Measurements from ENCODE around the gene MYPN. TPM values are rescaled to one million over a fixed set of nuclear protein-coding genes. Genes with fewer than 3 reads are reported as not detected.
"Not testable (repeated sequence)": the region's sequence is repeated elsewhere in the genome, so short reads cannot be mapped to it uniquely, and the experiment has no call there.

Gene MYPN
- total RNA-seq, 2 experiments from 2014 or later = not detected

- no peaks in the 10 kb centered on the region for H3K4me1 Mint-ChIP-seq (ENCODE audit: low read depth)
- CTCF ChIA-PET = interaction anchor here (0.5 kb wide), 1 partner anchor 492 kb away, joined by 4 read pairs; no protein-coding TSS in a partner anchor
- DNase-seq = no peak
- H3K27ac Mint-ChIP-seq = no peak overlapping the region
- intact Hi-C loops (cut with micrococcal nuclease) = no loop called here
- H3K4me3 Mint-ChIP-seq = no peak overlapping the region
- H3K27me3 Mint-ChIP-seq (ENCODE audit: low read depth) = peaks cover 33% of the 10 kb centered on the region
- no peaks in the 10 kb centered on the region for H3K9me3 Mint-ChIP-seq
- H3K36me3 Mint-ChIP-seq (ENCODE audit: low read depth) = no peaks in the 10 kb centered on the region
These were observed 79.5 kb downstream of the MYPN start for GRCh38 chr10:68188835-68189234.

DNA sequence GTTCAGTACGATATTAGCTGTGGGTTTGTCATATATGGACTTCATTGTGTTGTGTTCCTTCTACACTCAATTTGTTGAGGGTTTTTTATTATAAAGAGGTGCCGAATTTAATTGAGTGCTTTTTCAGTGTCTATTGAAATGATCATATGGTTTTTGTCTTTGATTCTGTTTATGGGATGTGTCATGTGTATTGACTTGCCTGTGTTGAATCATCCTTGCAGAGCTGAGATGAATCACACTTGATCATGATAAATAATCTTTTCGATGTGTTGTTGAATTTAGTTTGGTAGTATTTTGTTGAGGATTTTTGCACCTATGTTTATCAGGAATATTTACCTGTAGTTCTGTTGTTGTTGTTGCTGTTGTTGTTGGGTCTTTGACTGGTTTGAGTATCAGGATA, 82.8 kb downstream of the MYPN start:
- intact Hi-C loops (cut with micrococcal nuclease) = no loop called here
- no peak overlapping the region for H3K27ac Mint-ChIP-seq
- peaks cover 21% of the 10 kb centered on the region for H3K27me3 Mint-ChIP-seq (ENCODE audit: low read depth)
- H3K36me3 Mint-ChIP-seq (ENCODE audit: low read depth) = no peaks in the 10 kb centered on the region
- H3K4me3 Mint-ChIP-seq = no peak overlapping the region
- H3K9me3 Mint-ChIP-seq = no peaks in the 10 kb centered on the region
- CTCF ChIA-PET = no interaction called here
- no peak for DNase-seq
- no peaks in the 10 kb centered on the region for H3K4me1 Mint-ChIP-seq (ENCODE audit: low read depth)

DNA sequence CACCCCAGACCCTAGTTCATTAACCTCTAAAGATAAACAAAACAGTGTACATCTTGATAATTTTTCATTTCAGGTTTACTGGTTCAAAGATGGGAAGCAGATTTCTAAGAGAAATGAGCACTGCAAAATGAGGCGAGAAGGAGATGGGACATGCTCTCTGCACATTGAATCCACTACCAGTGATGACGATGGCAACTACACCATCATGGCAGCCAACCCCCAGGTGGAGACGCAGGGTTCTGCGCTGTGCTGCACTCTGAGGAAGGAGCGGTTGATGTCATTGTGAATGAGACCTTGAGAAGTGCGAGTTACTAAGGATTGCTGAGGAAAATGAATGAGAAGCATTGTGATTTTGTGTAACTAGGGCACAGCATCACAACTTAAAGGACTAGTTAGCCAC, 85.0 kb downstream of the MYPN start:
- CTCF ChIA-PET = no interaction called here

DNA sequence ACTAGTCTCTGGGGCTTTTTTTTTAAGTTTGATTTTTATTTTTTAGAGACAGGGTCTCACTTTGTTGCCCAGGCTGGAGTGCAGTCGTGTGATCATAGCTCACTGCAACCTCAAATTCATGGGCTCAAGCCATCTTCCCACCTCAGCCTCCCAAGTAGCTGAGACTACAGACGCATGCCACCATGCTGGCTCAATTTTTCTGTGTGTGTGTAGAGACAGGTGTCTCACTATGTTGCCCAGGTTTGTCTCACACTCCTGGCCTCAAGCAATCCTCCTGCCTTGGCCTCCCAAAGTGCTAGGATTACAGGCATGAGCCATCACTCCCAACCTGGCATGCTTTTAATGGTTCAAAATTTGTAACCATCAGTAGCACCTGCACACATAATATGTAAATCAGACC, 86.5 kb downstream of the MYPN start:
- H3K27ac Mint-ChIP-seq; intact Hi-C loops (cut with micrococcal nuclease); H3K4me1 Mint-ChIP-seq (ENCODE audit: low read depth); DNase-seq; H3K9me3 Mint-ChIP-seq; H3K36me3 Mint-ChIP-seq (ENCODE audit: low read depth); H3K4me3 Mint-ChIP-seq: not testable (repeated sequence)
- CTCF ChIA-PET = interaction anchor here (0.6 kb wide), 1 partner anchor 107 kb away, joined by 4 read pairs; no protein-coding TSS in a partner anchor
- H3K27me3 Mint-ChIP-seq (ENCODE audit: low read depth) = peaks cover 28% of the 10 kb centered on the region

More for the DNA sequence above, 85.0 kb downstream of the MYPN start:
- intact Hi-C loops (cut with micrococcal nuclease) = no loop called here
- no peak overlapping the region for H3K27ac Mint-ChIP-seq
- H3K36me3 Mint-ChIP-seq (ENCODE audit: low read depth) = no peaks in the 10 kb centered on the region
- H3K9me3 Mint-ChIP-seq = no peaks in the 10 kb centered on the region
- H3K27me3 Mint-ChIP-seq (ENCODE audit: low read depth) = peaks cover 20% of the 10 kb centered on the region
- DNase-seq = no peak
- no peaks in the 10 kb centered on the region for H3K4me1 Mint-ChIP-seq (ENCODE audit: low read depth)
- no peak overlapping the region for H3K4me3 Mint-ChIP-seq

DNA sequence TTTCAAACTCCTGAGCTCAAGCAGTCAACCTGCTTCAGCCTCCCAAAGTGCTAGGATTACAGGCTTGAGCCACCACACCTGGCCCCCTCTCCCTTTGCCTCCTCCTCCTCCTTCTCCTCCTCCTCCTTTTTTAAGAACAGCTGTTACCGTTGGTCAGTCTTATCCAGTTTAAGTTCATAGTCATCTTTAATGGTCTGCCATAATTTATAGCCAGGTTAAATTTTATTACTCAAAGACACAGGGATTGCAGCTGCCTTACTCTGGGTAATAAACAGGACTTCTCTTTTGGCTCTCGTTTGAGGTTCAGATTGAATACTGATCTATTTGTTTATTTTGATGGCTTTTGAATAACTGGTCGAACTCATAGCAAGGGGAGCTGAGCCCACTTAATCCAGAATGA, 87.4 kb downstream of the MYPN start:
- H3K27me3 Mint-ChIP-seq (ENCODE audit: low read depth) = peaks cover 32% of the 10 kb centered on the region
- no peaks in the 10 kb centered on the region for H3K9me3 Mint-ChIP-seq
- no peak for DNase-seq
- H3K27ac Mint-ChIP-seq = no peak overlapping the region
- H3K36me3 Mint-ChIP-seq (ENCODE audit: low read depth) = no peaks in the 10 kb centered on the region
- H3K4me3 Mint-ChIP-seq = no peak overlapping the region
- CTCF ChIA-PET = interaction anchor here (0.7 kb wide), 1 partner anchor 16 kb away, joined by 3 read pairs; no protein-coding TSS in a partner anchor
- intact Hi-C loops (cut with micrococcal nuclease) = no loop called here
- no peaks in the 10 kb centered on the region for H3K4me1 Mint-ChIP-seq (ENCODE audit: low read depth)

GRCh38 chr10:68202960-68203353, 93.7 kb downstream of the MYPN start:
- no peak overlapping the region for H3K4me3 Mint-ChIP-seq
- no peak overlapping the region for H3K27ac Mint-ChIP-seq
- no peaks in the 10 kb centered on the region for H3K9me3 Mint-ChIP-seq
- CTCF ChIA-PET = interaction anchor here (0.6 to 1.7 kb wide), 4 partner anchors 10 to 146 kb away, joined by 3 to 11 read pairs (median 6); no protein-coding TSS in a partner anchor
- peaks cover 19% of the 10 kb centered on the region for H3K27me3 Mint-ChIP-seq (ENCODE audit: low read depth)
- no peaks in the 10 kb centered on the region for H3K36me3 Mint-ChIP-seq (ENCODE audit: low read depth)
- no peaks in the 10 kb centered on the region for H3K4me1 Mint-ChIP-seq (ENCODE audit: low read depth)
- peak; percentile 5 for DNase-seq
- intact Hi-C loops (cut with micrococcal nuclease) = no loop called here

DNA sequence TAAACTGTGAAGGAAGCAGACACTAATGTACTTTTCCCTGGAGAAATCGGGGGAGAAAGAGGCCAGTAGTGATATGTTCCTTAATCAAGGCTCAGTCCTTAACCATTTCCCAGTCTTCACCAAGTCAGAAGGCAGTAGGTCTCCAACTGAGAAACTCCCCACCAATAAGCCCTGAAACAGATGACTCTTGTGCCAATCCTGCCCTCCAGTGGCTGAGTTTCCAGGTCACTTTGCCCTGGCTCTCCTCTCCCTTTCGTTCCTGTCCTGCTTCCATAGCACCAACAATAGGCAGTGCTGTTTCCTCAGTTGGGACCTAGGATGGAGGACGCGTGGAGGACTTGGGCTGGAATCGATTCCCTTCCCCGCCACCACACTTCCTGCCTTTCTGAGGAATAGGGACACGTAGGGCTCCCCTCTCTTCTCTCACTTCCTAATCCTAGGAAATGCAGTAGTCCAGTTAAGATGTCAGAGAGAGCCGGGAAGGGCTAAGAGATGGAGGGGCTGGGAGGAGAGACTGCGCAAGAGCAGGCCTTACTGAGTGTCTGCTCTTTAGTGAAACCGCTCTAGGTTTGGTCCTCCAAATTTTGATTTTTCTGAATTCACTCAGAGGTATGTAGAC, 99.2 kb downstream of the MYPN start:
- no peaks in the 10 kb centered on the region for H3K4me1 Mint-ChIP-seq (ENCODE audit: low read depth)
- intact Hi-C loops (cut with micrococcal nuclease) = loop anchor here (1.0 to 2.0 kb wide), 3 partner anchors 52 to 420 kb away; no protein-coding TSS in a partner anchor
- H3K27ac Mint-ChIP-seq = no peak overlapping the region

GRCh38 chr10:68211669-68212068, 102.4 kb downstream of the MYPN start:
- Mint-ChIP-seq H3K9me3 (no peaks in the 10 kb centered on the region), H3K27me3 (ENCODE audit: low read depth) (no peaks in the 10 kb centered on the region), H3K4me3 (no peak overlapping the region), H3K36me3 (ENCODE audit: low read depth) (no peaks in the 10 kb centered on the region), H3K27ac (no peak overlapping the region), H3K4me1 (ENCODE audit: low read depth) (no peaks in the 10 kb centered on the region)
- DNase-seq = no peak
- CTCF ChIA-PET = interaction anchor here (0.6 to 2.4 kb wide), 9 partner anchors 10 to 357 kb away, joined by 3 to 46 read pairs (median 5); no protein-coding TSS in a partner anchor
- intact Hi-C loops (cut with micrococcal nuclease) = loop anchor here (1.0 kb wide), 3 partner anchors 91 to 686 kb away; no protein-coding TSS in a partner anchor

More for the DNA sequence above, 99.2 kb downstream of the MYPN start:
- CTCF ChIA-PET = interaction anchor here (0.7 to 1.9 kb wide), 5 partner anchors 8 to 420 kb away, joined by 3 to 7 read pairs (median 5); no protein-coding TSS in a partner anchor
- DNase-seq = peak; percentile 63
- Mint-ChIP-seq H3K9me3 (no peaks in the 10 kb centered on the region), H3K4me3 (no peak overlapping the region), H3K36me3 (ENCODE audit: low read depth) (no peaks in the 10 kb centered on the region), H3K27me3 (ENCODE audit: low read depth) (no peaks in the 10 kb centered on the region)

GRCh38 chr10:68212721-68213352, 103.5 kb downstream of the MYPN start:
- intact Hi-C loops (cut with micrococcal nuclease) = loop anchor here (1.0 kb wide), 3 partner anchors 89 to 684 kb away; no protein-coding TSS in a partner anchor
- CTCF ChIA-PET = interaction anchor here (0.8 to 2.4 kb wide), 37 partner anchors 10 to 347 kb away, joined by 3 to 46 read pairs (median 4); partner anchors contain the start of genes ATOH7, HNRNPH3 and PBLD
- Mint-ChIP-seq H3K9me3 (no peaks in the 10 kb centered on the region), H3K27ac (no peak overlapping the region), H3K36me3 (ENCODE audit: low read depth) (no peaks in the 10 kb centered on the region), H3K27me3 (ENCODE audit: low read depth) (no peaks in the 10 kb centered on the region), H3K4me3 (no peak overlapping the region), H3K4me1 (ENCODE audit: low read depth) (no peaks in the 10 kb centered on the region)
- DNase-seq = peak; percentile 9

GRCh38 chr10:68218786-68219185, 109.5 kb downstream of the MYPN start:
- DNase-seq = no peak
- no peak overlapping the region for H3K4me3 Mint-ChIP-seq
- no peaks in the 10 kb centered on the region for H3K9me3 Mint-ChIP-seq
- CTCF ChIA-PET = interaction anchor here (0.6 kb wide), 2 partner anchors 45 to 60 kb away, joined by 3 read pairs; no protein-coding TSS in a partner anchor
- H3K27ac Mint-ChIP-seq = no peak overlapping the region
- H3K4me1 Mint-ChIP-seq (ENCODE audit: low read depth) = no peaks in the 10 kb centered on the region
- intact Hi-C loops (cut with micrococcal nuclease) = no loop called here
- H3K27me3 Mint-ChIP-seq (ENCODE audit: low read depth) = no peaks in the 10 kb centered on the region
- no peaks in the 10 kb centered on the region for H3K36me3 Mint-ChIP-seq (ENCODE audit: low read depth)

- no peak for DNase-seq
- CTCF ChIA-PET = interaction anchor here (0.6 kb wide), 1 partner anchor 9 kb away, joined by 3 read pairs; no protein-coding TSS in a partner anchor
- Mint-ChIP-seq H3K4me1 (ENCODE audit: low read depth) (no peaks in the 10 kb centered on the region), H3K36me3 (ENCODE audit: low read depth) (no peaks in the 10 kb centered on the region), H3K27ac (no peak overlapping the region), H3K27me3 (ENCODE audit: low read depth) (no peaks in the 10 kb centered on the region), H3K4me3 (no peak overlapping the region), H3K9me3 (no peaks in the 10 kb centered on the region)
- intact Hi-C loops (cut with micrococcal nuclease) = no loop called here
These were observed 111.9 kb downstream of the MYPN start for GRCh38 chr10:68221196-68221595.

- H3K4me3 Mint-ChIP-seq = no peak overlapping the region
- DNase-seq = no peak
- no peaks in the 10 kb centered on the region for H3K36me3 Mint-ChIP-seq (ENCODE audit: low read depth)
- no peaks in the 10 kb centered on the region for H3K9me3 Mint-ChIP-seq
- no peaks in the 10 kb centered on the region for H3K4me1 Mint-ChIP-seq (ENCODE audit: low read depth)
- CTCF ChIA-PET = interaction anchor here (3.1 kb wide), 1 partner anchor 9 kb away, joined by 15 read pairs; no protein-coding TSS in a partner anchor
- no peak overlapping the region for H3K27ac Mint-ChIP-seq
- H3K27me3 Mint-ChIP-seq (ENCODE audit: low read depth) = no peaks in the 10 kb centered on the region
- intact Hi-C loops (cut with micrococcal nuclease) = no loop called here
These were observed 113.1 kb downstream of the MYPN start for GRCh38 chr10:68222391-68222790.

Data from activated naive CD4-positive, alpha-beta T cell treated with anti-CD3 and anti-CD28 coated beads for 36 hours (primary cell).